Osteoblast (primary cell): ENCODE results near the gene RNF212. TPM values are rescaled to one million over a fixed set of nuclear protein-coding genes. Genes with fewer than 3 reads are reported as not detected.

Source experiments
- DNase-seq: peaks from one replicate; pipeline ENCODE4 v3.0.0; 2011; ENCODE audit warnings: low spot score, mixed read lengths; ENCODE audit not compliant: insufficient read length; ENCODE audit errors: missing footprints
- H2AFZ ChIP-seq: 2 replicates; pipeline ENCODE4 v1.6.0; 2011; ENCODE audit warnings: mild to moderate bottlenecking, low read length
- H3K27ac ChIP-seq: 2 replicates; pipeline ENCODE4 v1.5.1; 2011; ENCODE audit warnings: mild to moderate bottlenecking, low read depth, low read length, moderate library complexity
- H3K27me3 ChIP-seq: 2 replicates; pipeline ENCODE4 v1.6.0; 2012; ENCODE audit warnings: mild to moderate bottlenecking, control low read depth, inconsistent platforms, low read length, moderate library complexity; ENCODE audit not compliant: insufficient read depth
- H3K36me3 ChIP-seq: 2 replicates; pipeline ENCODE4 v1.5.1; 2011; ENCODE audit warnings: mild to moderate bottlenecking, low read length, control low read depth, moderate library complexity; ENCODE audit not compliant: insufficient read depth
- H3K4me1 ChIP-seq: 2 replicates; pipeline ENCODE4 v1.5.1; 2011; ENCODE audit warnings: mild to moderate bottlenecking, low read length, control low read depth, moderate library complexity; ENCODE audit not compliant: insufficient read depth
- H3K4me2 ChIP-seq: 2 replicates; pipeline ENCODE4 v1.6.0; 2011; ENCODE audit warnings: mild to moderate bottlenecking, low read length; ENCODE audit not compliant: insufficient read depth
- H3K4me3 ChIP-seq: fragments of 200-600 bp; sonication (generic); 3 replicates; pipeline ENCODE4 v1.5.1; 2012; ENCODE audit warnings: mild to moderate bottlenecking, low read length, inconsistent platforms; ENCODE audit not compliant: insufficient read depth
- H3K79me2 ChIP-seq: 2 replicates; pipeline ENCODE4 v1.6.0; 2012; ENCODE audit warnings: mild to moderate bottlenecking, low read length, control low read depth, inconsistent platforms; ENCODE audit not compliant: insufficient read depth
- H3K9me3 ChIP-seq: 2 replicates; pipeline ENCODE4 v1.5.1; 2011; ENCODE audit warnings: low read depth, low read length, control low read depth
- H4K20me1 ChIP-seq: 2 replicates; pipeline ENCODE4 v1.6.0; 2012; ENCODE audit warnings: mild to moderate bottlenecking, low read length, control low read depth; ENCODE audit not compliant: insufficient read depth
- CTCF ChIP-seq: IDR thresholded peaks from 2 replicates; pipeline ENCODE4 v1.5.1; 2011; ENCODE audit warnings: mild to moderate bottlenecking, low read depth, low read length, moderate library complexity; ENCODE audit errors: extremely low read depth
- total RNA-seq: library from RNA; depleted of rRNA; stranded (reverse); fragments of >200 nt; gene quantifications from 2 replicates; pipeline ENCODE4 v1.2.3, GENCODE V29; 2012

Gene RNF212
- total RNA-seq, 1 donor: 7.6 TPM

GRCh38 chr4:1098311-1098925 is 14.9 kb downstream of the RNF212 start:
- Histone ChIP-seq H3K4me2 (no peak overlapping the region), H3K4me1 (no peaks in the 10 kb centered on the region)
- no peak for DNase-seq

GRCh38 chr4:1097553-1097952 is 15.8 kb downstream of the RNF212 start:
- Histone ChIP-seq H2AFZ (no peak overlapping the region), H3K4me1 (no peaks in the 10 kb centered on the region), H3K9me3 (no peaks in the 10 kb centered on the region), H4K20me1 (no peaks in the 10 kb centered on the region), H3K36me3 (no peaks in the 10 kb centered on the region), H3K4me3 (no peak overlapping the region), H3K4me2 (no peak overlapping the region), H3K27ac (no peak overlapping the region), H3K27me3 (no peaks in the 10 kb centered on the region), H3K79me2 (no peaks in the 10 kb centered on the region)
- DNase-seq: no peak
- no peak for TF ChIP-seq CTCF

More at GRCh38 chr4:1098311-1098925, 14.9 kb downstream of the RNF212 start:
- no peaks in the 10 kb centered on the region for H3K9me3 ChIP-seq
- H2AFZ ChIP-seq: no peak overlapping the region
- no peaks in the 10 kb centered on the region for H3K36me3 ChIP-seq
- H4K20me1 ChIP-seq: no peaks in the 10 kb centered on the region
- TF ChIP-seq CTCF: no peak
- H3K27me3 ChIP-seq: no peaks in the 10 kb centered on the region
- no peaks in the 10 kb centered on the region for H3K79me2 ChIP-seq
- no peak overlapping the region for H3K4me3 ChIP-seq
- H3K27ac ChIP-seq: no peak overlapping the region

GRCh38 chr4:1096841-1097240 is 16.5 kb downstream of the RNF212 start:
- no peak overlapping the region for H2AFZ ChIP-seq
- H3K36me3 ChIP-seq: no peaks in the 10 kb centered on the region
- no peak for DNase-seq
- H3K4me2 ChIP-seq: no peak overlapping the region
- H3K4me1 ChIP-seq: no peaks in the 10 kb centered on the region
- H3K4me3 ChIP-seq: no peak overlapping the region
- no peak overlapping the region for H3K27ac ChIP-seq
- H4K20me1 ChIP-seq: no peaks in the 10 kb centered on the region
- H3K9me3 ChIP-seq: no peaks in the 10 kb centered on the region
- H3K79me2 ChIP-seq: no peaks in the 10 kb centered on the region
- H3K27me3 ChIP-seq: no peaks in the 10 kb centered on the region
- TF ChIP-seq CTCF: no peak

- Histone ChIP-seq H3K4me2 (no peak overlapping the region), H3K4me1 (no peaks in the 10 kb centered on the region), H3K4me3 (no peak overlapping the region), H3K9me3 (no peaks in the 10 kb centered on the region), H3K27ac (no peak overlapping the region), H3K27me3 (no peaks in the 10 kb centered on the region), H3K79me2 (no peaks in the 10 kb centered on the region), H4K20me1 (no peaks in the 10 kb centered on the region), H2AFZ (no peak overlapping the region), H3K36me3 (no peaks in the 10 kb centered on the region)
- no peak for TF ChIP-seq CTCF
- no peak for DNase-seq
Observed at GRCh38 chr4:1094336-1094690, 19.1 kb downstream of the RNF212 start.
